Mucosa of rectum (tissue), 2 donors: ENCODE measurements around the gene ADAP1.

Experiments used
- H3K27ac ChIP-seq, 2 donors: one replicate each; pipeline ENCODE4 v1.7.0; 2013; ENCODE audit warnings: inconsistent platforms in 2 of 2, low read depth in 2 of 2, low read length in 2 of 2
- H3K27me3 ChIP-seq, 2 donors: one replicate each; pipeline ENCODE4 v1.7.0; 2013; ENCODE audit warnings: low read length in 2 of 2; ENCODE audit not compliant: control insufficient read depth in 2 of 2, insufficient read depth in 2 of 2
- H3K36me3 ChIP-seq, 2 donors: one replicate each; pipeline ENCODE4 v1.7.0; 2013; ENCODE audit warnings: low read length in 2 of 2; ENCODE audit not compliant: control insufficient read depth in 2 of 2, insufficient read depth in 2 of 2
- H3K4me1 ChIP-seq, 2 donors: one replicate each; pipeline ENCODE4 v1.7.0; 2013; ENCODE audit warnings: low read length in 2 of 2, mild to moderate bottlenecking in 1 of 2; ENCODE audit not compliant: control insufficient read depth in 2 of 2, insufficient read depth in 2 of 2
- H3K4me3 ChIP-seq, 2 donors: one replicate each; pipeline ENCODE4 v1.7.0; 2013; ENCODE audit warnings: low read length in 2 of 2
- H3K9ac ChIP-seq, 2 donors: one replicate each; pipeline ENCODE4 v1.7.0; 2013; ENCODE audit warnings: low read length in 2 of 2, low read depth in 1 of 2, mild to moderate bottlenecking in 1 of 2
- H3K9me3 ChIP-seq, 2 donors: one replicate each; pipeline ENCODE4 v1.7.0; 2013; ENCODE audit warnings: low read length in 2 of 2; ENCODE audit not compliant: control insufficient read depth in 2 of 2
- donor health status: healthy.
- donor health status: Normal muscosa, but diverticular disease.

ADAP1 gene

GRCh38 chr7:907158-907980, 47.1 kb downstream of the ADAP1 start:
- H3K36me3 ChIP-seq = peaks cover 9% of the 10 kb centered on the region in 2 donors
- H3K4me1 ChIP-seq = peaks cover 17 to 26% of the 10 kb centered on the region in 2 donors
- no peaks in the 10 kb centered on the region for H3K27me3 ChIP-seq
- H3K27ac ChIP-seq = no peak overlapping the region
- H3K4me3 ChIP-seq = no peak overlapping the region
- no peaks in the 10 kb centered on the region for H3K9me3 ChIP-seq
- H3K9ac ChIP-seq = no peak overlapping the region

- Histone ChIP-seq H3K9ac (no peak overlapping the region), H3K4me3 (no peak overlapping the region), H3K4me1 (peaks cover 17 to 24% of the 10 kb centered on the region in 2 donors), H3K27me3 (no peaks in the 10 kb centered on the region), H3K9me3 (no peaks in the 10 kb centered on the region), H3K36me3 (peaks cover 9% of the 10 kb centered on the region in 2 donors), H3K27ac (no peak overlapping the region)
Measured at GRCh38 chr7:906776-907157, 47.7 kb downstream of the ADAP1 start.

GRCh38 chr7:904847-905246, 49.6 kb downstream of the ADAP1 start:
- H3K4me3 ChIP-seq = no peak overlapping the region
- no peak overlapping the region for H3K27ac ChIP-seq
- peaks cover 9 to 14% of the 10 kb centered on the region in 2 donors for H3K36me3 ChIP-seq
- H3K27me3 ChIP-seq = no peaks in the 10 kb centered on the region
- H3K4me1 ChIP-seq = peaks cover 15 to 23% of the 10 kb centered on the region in 2 donors
- no peak overlapping the region for H3K9ac ChIP-seq
- H3K9me3 ChIP-seq = no peaks in the 10 kb centered on the region

- Histone ChIP-seq H3K36me3 (peaks cover 14 to 22% of the 10 kb centered on the region in 2 donors), H3K9me3 (no peaks in the 10 kb centered on the region), H3K4me3 (no peak overlapping the region), H3K27me3 (no peaks in the 10 kb centered on the region), H3K4me1 (peaks cover 9 to 17% of the 10 kb centered on the region in 2 donors), H3K27ac (no peak overlapping the region), H3K9ac (no peak overlapping the region)
Measured at GRCh38 chr7:903921-904755, 50.3 kb downstream of the ADAP1 start.

- no peak overlapping the region for H3K4me3 ChIP-seq
- no peak overlapping the region for H3K27ac ChIP-seq
- no peaks in the 10 kb centered on the region for H3K9me3 ChIP-seq
- H3K9ac ChIP-seq = no peak overlapping the region
- no peaks in the 10 kb centered on the region for H3K27me3 ChIP-seq
- H3K4me1 ChIP-seq = peaks cover 6 to 17% of the 10 kb centered on the region in 2 donors
- peaks cover 17 to 31% of the 10 kb centered on the region in 2 donors for H3K36me3 ChIP-seq
Measured at GRCh38 chr7:902996-903395, 51.5 kb downstream of the ADAP1 start.

GRCh38 chr7:901388-902154, 52.9 kb downstream of the ADAP1 start:
- H3K36me3 ChIP-seq = peaks cover 27 to 41% of the 10 kb centered on the region in 2 donors
- no peaks in the 10 kb centered on the region for H3K27me3 ChIP-seq
- peaks cover 6 to 17% of the 10 kb centered on the region in 2 donors for H3K4me1 ChIP-seq
- H3K9ac ChIP-seq = peak overlapping the region in 1 of 2 donors; percentile 54
- H3K9me3 ChIP-seq = no peaks in the 10 kb centered on the region
- peak overlapping the region; percentile 67 to 81 for H3K27ac ChIP-seq
- H3K4me3 ChIP-seq = no peak overlapping the region

GRCh38 chr7:901041-901387, 53.5 kb downstream of the ADAP1 start:
- Histone ChIP-seq H3K27ac (peak overlapping the region; percentile 67 to 81), H3K27me3 (no peaks in the 10 kb centered on the region), H3K9ac (peak overlapping the region in 1 of 2 donors; percentile 54)

GRCh38 chr7:900331-901040, 54.0 kb downstream of the ADAP1 start:
- Histone ChIP-seq H3K4me3 (no peak overlapping the region), H3K9me3 (no peaks in the 10 kb centered on the region), H3K36me3 (peaks cover 38 to 52% of the 10 kb centered on the region in 2 donors), H3K4me1 (peaks cover 6 to 17% of the 10 kb centered on the region in 2 donors), H3K9ac (peak overlapping the region in 1 of 2 donors; percentile 54), H3K27ac (peak overlapping the region; percentile 67 to 81), H3K27me3 (no peaks in the 10 kb centered on the region)

More at GRCh38 chr7:901041-901387, 53.5 kb downstream of the ADAP1 start:
- peaks cover 33 to 47% of the 10 kb centered on the region in 2 donors for H3K36me3 ChIP-seq
- H3K9me3 ChIP-seq = no peaks in the 10 kb centered on the region
- peaks cover 6 to 17% of the 10 kb centered on the region in 2 donors for H3K4me1 ChIP-seq
- H3K4me3 ChIP-seq = no peak overlapping the region

GRCh38 chr7:899806-900205, 54.7 kb downstream of the ADAP1 start:
- peaks cover 45 to 59% of the 10 kb centered on the region in 2 donors for H3K36me3 ChIP-seq
- H3K4me1 ChIP-seq = peaks cover 6 to 17% of the 10 kb centered on the region in 2 donors
- H3K9ac ChIP-seq = no peak overlapping the region
- H3K4me3 ChIP-seq = no peak overlapping the region
- H3K27me3 ChIP-seq = no peaks in the 10 kb centered on the region
- H3K27ac ChIP-seq = no peak overlapping the region
- H3K9me3 ChIP-seq = no peaks in the 10 kb centered on the region
